Measurements from ENCODE around the gene ABCB9. TPM values are rescaled to one million over a fixed set of nuclear protein-coding genes. Genes with fewer than 3 reads are reported as not detected.
"Not testable (repeated sequence)": the region's sequence is repeated elsewhere in the genome, so short reads cannot be mapped to it uniquely, and the experiment has no call there.

ABCB9 gene
- 3.8 and 7.4 TPM in 2 replicates for total RNA-seq (2014; rRNA removed; shearing (Covaris generic))

DNA sequence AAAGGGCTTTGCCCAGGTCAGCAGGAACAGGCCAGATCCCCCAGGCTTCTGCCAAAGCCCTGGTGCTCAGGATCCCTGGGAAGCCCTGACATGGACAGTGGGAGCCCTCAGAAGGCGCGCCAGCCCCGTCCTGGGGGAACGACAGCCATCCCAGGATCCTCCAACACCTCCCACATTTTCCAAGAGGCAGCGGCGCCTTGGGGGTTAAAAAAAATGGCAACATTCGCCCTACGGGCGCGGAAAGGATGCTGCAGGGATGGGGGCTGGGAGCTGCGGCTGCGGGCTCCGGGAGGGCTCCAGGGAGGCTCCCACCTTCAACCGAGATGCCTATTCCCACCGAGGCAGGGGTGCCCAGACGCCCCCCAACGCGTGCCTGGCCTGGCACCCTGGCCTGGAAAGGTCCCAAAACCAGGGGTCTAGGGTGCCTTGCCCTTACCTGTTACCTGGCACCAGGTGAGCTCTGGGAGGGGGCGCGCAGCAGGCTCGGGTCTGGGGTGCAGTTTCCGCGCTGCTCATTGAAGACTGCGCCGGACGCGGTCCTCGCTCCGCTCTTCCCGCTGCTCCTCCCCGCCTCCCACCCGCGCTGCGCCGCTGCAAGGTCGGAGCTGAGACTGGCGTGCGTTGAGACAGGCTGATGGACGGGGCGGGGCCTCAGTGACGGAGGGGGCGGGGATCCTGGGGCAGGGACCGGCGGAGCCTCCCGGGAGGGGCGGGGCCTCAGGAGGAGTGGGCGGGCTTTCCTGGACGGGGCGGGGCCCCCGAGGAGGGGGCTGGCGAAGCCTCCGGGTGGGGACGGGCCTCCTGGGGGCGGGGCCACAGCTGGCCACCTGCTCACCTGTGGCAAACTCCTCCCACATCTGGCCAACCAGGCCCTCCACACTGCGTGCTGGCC is at the start of gene ABCB9:
TSS of gene ABCB9 (minus strand) at position 613 of the 892 bp plus-strand sequence. CDS start 6,228 bp downstream, outside the sequence.
- in situ Hi-C loops (cut with HindIII; ENCODE audit: low sequenced_read_pairs): no loop called here
- DNase-seq (ENCODE audit: low spot score): peak; percentile 96

DNA sequence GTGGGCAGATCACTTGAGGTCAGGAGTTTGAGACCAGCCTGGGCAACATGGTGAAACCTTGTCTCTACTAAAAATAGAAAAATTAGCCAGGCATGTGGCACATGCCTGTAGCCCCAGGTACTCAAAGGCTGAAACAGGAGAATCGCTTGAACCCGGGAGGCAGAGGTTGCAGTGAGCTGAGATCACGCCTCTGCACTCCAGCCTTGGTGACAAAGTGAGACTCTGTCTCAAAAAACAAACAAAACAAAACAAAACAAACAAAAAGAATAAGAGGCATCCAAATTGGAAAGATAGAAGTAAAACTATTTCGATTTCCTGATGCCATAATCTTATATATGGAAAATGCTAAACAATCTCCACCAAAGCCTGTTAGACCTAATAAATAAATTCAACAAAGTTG is 48.2 kb upstream of the ABCB9 start:
- DNase-seq (ENCODE audit: low spot score); in situ Hi-C loops (cut with HindIII; ENCODE audit: low sequenced_read_pairs): not testable (repeated sequence)

- in situ Hi-C loops (cut with HindIII; ENCODE audit: low sequenced_read_pairs): no loop called here
- peak; percentile 94 for DNase-seq (ENCODE audit: low spot score)
Measured at GRCh38 chr12:123013185-123014095, 47.2 kb upstream of the ABCB9 start.

DNA sequence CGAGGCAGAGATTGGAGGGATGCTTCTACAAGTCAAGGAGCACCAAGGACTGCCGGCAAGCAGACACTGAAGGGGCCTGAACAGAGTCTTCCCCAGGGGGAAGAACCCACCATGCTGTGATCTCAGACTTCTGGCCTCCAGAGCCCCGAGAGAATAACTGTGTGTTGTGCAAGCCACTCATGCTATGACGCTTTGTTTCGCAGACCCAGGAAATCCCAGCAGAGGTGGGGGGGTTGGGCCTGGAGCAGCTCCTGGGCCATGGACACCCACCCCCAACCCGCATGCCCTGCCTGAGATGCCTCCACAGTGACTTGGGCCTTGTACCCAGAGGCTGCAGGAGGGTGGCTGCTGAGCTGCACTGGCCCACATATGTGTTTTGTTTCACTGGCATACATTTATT is 45.4 kb upstream of the ABCB9 start:
- in situ Hi-C loops (cut with HindIII; ENCODE audit: low sequenced_read_pairs): no loop called here
- DNase-seq (ENCODE audit: low spot score): no peak

DNA sequence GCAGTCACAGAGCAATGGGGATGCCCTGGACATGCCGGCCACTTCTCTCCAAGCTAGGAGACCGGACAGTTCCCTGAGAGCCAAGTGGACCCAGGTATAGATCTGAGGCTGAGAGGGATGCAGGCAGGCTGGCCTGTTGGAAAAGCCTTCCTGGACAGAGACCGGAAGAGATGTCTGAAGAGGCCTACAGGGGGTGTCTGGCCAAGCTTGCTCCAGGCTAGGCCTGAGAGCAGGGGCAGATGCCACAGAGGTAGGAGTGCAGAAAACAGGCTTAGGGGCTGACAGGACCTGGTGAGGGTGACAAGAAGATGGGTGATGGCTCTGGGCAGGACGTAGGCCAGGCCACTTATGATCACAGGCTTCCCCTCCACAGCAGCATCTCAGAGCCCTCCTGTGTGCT is 44.4 kb upstream of the ABCB9 start:
- in situ Hi-C loops (cut with HindIII; ENCODE audit: low sequenced_read_pairs): no loop called here
- DNase-seq (ENCODE audit: low spot score): no peak

DNA sequence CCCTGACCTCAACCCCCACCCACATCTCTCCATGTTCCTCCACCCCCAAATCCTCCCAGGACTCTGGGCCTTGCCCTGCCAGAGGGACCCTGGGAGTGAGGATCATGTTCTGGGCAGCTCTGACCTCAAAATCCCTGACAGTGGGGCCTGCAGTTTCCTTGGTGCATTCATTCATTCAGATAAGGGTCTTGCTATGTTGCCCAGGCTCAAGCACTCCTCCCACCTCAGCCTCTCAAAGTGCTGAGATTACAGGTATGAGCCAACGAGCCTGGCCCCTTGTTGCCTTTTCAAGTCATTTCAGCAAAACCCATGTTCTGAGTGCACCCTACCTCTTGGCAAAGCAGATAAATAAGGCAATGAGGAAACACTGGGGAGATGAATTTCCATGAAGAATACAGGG is 43.8 kb upstream of the ABCB9 start:
- in situ Hi-C loops (cut with HindIII; ENCODE audit: low sequenced_read_pairs): no loop called here
- no peak for DNase-seq (ENCODE audit: low spot score)

DNA sequence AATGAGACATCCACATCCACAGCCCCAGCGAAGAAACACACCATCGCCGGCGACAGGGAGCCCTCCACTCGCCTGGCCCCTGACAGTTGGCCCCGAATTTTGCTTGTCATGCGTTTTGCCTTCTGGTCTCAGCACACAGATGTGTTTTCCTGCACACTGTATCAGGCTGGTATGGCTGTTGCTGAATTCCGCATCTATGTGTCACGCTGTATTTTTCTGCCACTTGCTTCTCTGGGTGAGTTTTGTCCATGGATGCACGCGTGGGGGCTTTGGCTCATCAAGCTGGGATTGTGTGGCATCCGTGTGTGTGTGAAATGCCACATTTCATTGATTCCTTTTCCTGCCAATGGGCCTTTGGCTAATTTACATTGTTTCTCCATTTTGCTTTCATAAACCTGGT is 40.7 kb upstream of the ABCB9 start:
- DNase-seq (ENCODE audit: low spot score): no peak
- in situ Hi-C loops (cut with HindIII; ENCODE audit: low sequenced_read_pairs): no loop called here

GRCh38 chr12:123005081-123005626 is 38.9 kb upstream of the ABCB9 start:
- in situ Hi-C loops (cut with HindIII; ENCODE audit: low sequenced_read_pairs): no loop called here
- DNase-seq (ENCODE audit: low spot score): no peak

DNA sequence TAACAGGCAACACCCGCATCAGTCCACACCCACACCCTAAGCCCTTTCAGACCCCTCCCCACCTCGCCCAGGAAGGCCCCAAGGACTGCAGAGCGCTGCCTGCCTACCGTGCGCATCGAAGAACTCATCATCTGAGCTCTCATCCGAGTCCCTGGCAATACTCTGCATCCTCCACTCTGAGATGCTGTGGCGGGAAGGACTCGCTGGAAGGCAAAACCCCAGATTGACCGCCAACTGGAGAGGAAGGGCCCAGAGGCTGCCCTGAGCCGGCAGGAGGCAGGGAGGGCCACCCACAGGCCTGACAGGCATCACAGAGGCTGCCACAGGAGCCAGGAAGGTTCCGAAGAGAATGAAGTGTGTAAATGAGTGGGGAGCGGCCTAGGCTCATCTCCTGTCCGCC is 38.0 kb upstream of the ABCB9 start:
- in situ Hi-C loops (cut with HindIII; ENCODE audit: low sequenced_read_pairs): no loop called here
- DNase-seq (ENCODE audit: low spot score): no peak

DNA sequence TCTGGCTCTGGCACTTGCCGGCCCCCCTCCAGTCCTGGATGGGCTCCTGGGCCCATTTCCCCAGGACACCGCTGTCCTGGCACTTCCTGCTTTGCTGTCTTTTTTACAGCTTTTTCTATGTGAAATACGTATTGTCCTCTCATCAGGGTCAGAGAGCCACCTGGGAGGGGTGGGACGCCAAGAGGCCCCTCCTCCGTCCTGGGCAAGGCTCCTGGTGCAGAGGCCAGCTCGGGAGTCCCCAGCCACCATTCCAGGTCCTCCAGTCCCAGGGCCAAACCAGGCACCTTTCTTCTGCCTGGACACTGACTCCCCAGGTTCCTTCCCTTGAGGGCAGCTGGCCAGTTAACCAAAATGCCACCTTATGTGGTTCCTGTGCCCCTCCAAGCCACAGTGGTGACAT is 37.0 kb upstream of the ABCB9 start:
- DNase-seq (ENCODE audit: low spot score): no peak
- in situ Hi-C loops (cut with HindIII; ENCODE audit: low sequenced_read_pairs): no loop called here

GRCh38 chr12:123001464-123001863 is 35.2 kb upstream of the ABCB9 start:
- DNase-seq (ENCODE audit: low spot score): no peak
- in situ Hi-C loops (cut with HindIII; ENCODE audit: low sequenced_read_pairs): no loop called here

DNA sequence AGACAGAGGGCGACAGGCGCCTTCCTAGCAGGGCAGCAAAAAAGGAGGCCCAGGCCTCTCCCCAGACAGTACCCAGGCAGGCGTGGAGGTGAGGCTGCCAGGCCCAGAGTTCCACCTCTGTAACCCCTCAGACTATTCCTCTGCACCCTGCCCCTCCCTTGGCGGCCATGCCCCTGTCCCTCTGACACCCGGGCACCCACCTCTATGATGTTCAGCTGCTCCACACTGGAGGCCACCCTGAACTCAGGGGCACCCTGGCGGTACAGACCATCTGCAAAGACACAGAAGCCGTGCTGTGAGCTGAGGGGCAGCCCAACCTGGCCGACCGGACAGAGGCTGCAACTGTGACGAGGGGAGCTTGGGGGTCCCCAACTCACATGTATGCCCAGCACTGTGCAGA is 34.3 kb upstream of the ABCB9 start:
- in situ Hi-C loops (cut with HindIII; ENCODE audit: low sequenced_read_pairs): no loop called here
- DNase-seq (ENCODE audit: low spot score): no peak

DNA sequence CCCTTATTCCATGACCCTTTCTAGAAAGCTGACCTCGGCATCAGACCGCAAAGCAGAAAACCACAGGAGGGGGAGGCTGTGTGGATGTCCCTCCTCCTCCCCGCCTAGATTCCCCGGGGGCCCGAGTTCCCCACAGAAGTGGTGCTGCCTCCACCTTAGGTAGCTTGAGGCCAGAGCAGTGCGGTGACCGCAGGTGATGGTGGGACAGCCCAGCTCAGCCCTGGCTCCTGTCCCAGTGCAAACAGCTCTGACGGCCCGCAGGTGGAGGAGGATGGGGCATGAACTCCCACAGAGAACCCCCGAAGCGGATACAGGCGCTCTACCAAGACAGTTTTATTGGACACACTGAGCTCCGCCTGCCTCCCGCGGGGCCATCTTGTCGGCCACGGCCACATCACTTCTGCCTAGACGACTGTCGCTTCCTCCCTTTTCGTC is 33.7 kb upstream of the ABCB9 start:
- in situ Hi-C loops (cut with HindIII; ENCODE audit: low sequenced_read_pairs): no loop called here
- DNase-seq (ENCODE audit: low spot score): no peak

- DNase-seq (ENCODE audit: low spot score): no peak
- in situ Hi-C loops (cut with HindIII; ENCODE audit: low sequenced_read_pairs): no loop called here
Measured at GRCh38 chr12:122999196-122999946, 33.1 kb upstream of the ABCB9 start.

DNA sequence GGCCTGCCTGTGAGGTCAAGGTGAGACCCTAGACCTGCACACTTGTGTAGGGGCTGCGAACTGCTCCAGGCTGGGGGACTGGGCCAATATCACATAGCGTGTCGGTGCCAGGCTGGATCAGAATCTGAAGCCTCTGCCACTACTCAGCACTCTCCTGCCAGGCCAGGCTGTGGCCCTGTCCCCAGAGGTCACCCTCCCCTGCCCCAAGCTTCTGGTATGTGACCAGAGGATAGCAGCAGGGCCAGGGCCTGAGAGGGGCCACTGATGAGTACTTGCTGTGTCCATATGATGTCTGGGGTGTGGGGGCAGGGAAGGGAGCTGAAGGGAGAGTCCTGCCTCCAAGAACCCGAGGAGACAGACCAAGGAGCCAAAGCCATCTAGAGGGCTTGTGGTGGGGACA is 32.1 kb upstream of the ABCB9 start:
- in situ Hi-C loops (cut with HindIII; ENCODE audit: low sequenced_read_pairs): no loop called here
- no peak for DNase-seq (ENCODE audit: low spot score)

DNA sequence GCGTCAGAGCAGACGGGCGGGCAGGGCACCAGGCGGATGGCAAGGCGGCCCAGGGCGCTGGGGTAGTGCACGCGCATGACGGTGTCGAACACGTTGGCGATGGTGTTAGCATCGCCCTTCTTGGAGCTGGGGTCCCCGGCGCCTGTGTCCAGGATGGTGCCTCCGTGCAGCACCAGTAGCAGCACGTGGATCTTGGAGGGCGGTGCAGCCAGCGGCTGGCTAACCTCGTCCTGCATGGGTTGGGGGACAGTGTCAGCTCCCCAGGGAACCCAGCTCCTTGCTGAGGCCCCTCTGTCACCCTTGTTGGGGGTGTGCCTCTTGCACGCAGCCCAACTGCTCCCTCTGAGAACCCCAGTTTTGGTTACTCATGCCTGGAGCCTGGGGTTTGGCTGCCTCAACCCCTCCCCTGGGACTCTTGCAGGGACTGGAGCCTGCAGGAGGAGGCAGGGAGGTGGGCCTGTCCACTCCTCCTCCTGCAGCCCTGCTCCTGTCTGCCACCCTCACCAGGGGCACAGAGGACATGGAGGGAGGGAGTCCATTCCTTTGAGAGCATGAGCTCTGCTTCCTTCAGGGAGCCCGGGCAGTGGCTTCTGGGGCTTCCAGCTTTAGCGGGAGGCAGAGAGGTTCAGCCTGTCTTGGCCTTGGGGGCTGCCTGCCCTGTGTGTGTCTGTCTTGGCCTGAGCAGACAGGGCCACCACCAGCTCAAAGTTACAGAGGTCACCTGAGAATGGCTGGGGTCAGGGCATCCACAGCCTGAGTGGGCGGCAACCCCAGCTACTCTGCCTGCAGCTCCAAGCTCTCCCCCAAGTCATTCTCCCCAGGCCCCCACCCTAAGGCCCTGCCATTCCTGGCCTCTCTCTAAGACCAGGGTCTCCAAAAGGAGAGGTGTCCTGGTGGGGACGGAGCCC is 31.3 kb upstream of the ABCB9 start:
- in situ Hi-C loops (cut with HindIII; ENCODE audit: low sequenced_read_pairs): no loop called here
- no peak for DNase-seq (ENCODE audit: low spot score)

DNA sequence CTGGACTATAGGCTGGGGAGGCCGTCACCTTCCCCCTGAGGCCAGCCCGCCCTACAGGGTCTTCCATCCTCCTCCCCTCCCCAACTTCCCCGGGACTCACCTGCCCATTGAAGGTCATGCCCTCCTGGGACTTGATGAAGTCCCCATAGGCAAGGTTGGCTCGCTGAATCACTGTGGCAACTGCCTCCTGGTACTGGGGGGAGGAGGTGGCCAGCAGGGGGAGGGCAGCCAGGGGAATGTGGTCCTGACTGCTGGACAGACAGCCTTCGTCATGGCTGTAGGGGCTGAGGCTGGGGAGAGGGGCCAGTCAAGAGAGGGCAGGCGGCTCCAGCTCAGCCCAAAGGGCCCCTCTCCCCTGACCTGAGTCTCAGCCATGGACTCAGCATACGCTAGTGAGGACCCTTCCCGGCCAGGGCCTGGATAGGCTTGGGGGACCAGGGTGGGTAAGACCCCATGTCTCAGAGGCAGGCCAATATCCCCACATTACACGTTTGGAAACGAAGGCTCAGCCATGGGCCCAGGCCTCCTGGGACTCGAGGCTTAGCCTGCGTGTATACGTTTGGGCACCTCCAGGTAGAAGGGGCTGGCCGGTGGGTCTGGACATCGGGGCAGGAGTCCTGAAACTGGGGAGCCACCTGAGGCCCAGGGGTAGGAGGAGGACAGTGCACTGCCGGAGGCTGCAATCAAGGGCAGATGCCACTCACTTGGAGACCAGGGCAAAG is 30.5 kb upstream of the ABCB9 start:
- in situ Hi-C loops (cut with HindIII; ENCODE audit: low sequenced_read_pairs): no loop called here
- no peak for DNase-seq (ENCODE audit: low spot score)

GRCh38 chr12:122996188-122996601 is 29.9 kb upstream of the ABCB9 start:
- peak; percentile 47 for DNase-seq (ENCODE audit: low spot score)
- in situ Hi-C loops (cut with HindIII; ENCODE audit: low sequenced_read_pairs): no loop called here
